Parietal lobe (tissue), 2 donors: Measurements from ENCODE around the gene RPS6KB2. TPM values are rescaled to one million over a fixed set of nuclear protein-coding genes. Genes with fewer than 3 reads are reported as not detected.

ENCODE experiments used
- small RNA-seq: library from RNA; depleted of rRNA; stranded (forward); fragments of <200 nt; gene quantifications from one replicate; pipeline ENCODE3, GENCODE V24; 2014; ENCODE audit warnings: low replicate concordance
- total RNA-seq: library from RNA; depleted of rRNA; stranded (reverse); fragments of >200 nt; gene quantifications from one replicate; pipeline ENCODE4 v1.2.3, GENCODE V29; 2014

RPS6KB2 gene
- total RNA-seq, result 16.0 TPM

DNA sequence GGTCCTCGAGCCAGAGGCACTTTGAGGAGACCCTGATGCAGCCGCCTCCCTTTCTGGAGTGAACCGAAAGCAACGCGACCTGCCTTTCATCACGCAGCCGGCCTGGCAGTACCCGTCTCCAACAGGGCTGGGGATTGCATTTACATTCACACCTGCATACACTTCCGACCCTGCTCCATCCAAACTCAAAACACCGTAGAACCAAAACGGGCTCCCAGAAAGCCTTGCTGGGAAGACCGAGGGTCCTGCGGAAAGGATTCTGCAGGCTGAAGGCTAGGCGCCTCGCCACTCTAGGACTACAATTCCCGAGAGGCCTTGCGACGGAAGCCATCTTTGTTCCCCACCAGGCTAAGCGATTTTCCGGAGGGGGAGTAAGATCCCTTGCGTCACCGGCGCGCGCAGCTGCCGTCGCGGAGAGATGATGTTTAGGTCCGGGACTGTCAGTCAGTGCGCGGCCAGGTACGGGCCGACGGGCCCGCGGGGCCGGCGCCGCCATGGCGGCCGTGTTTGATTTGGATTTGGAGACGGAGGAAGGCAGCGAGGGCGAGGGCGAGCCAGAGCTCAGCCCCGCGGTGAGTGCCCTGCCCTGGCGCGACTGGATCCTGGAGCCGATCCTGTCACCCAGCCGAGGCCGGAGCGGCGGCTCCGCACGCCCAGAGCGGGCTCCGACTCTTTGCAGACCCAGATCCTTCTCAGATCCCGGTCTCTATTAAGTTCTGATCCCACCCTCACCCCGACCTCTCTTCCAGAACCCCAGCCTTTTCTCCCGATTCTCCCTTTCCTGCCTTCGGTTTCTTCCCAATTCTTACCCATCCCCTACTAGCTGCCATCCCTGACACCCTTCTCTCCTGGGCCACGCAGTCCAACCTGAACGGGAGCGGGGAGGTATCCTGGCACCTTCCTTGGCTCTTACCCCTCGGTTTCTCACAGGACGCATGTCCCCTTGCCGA is at the start of gene RPS6KB2:
RPS6KB2 (plus strand) TSS at position 443 of the 950 bp plus-strand sequence; CDS start at position 495, 52 bp downstream.

DNA sequence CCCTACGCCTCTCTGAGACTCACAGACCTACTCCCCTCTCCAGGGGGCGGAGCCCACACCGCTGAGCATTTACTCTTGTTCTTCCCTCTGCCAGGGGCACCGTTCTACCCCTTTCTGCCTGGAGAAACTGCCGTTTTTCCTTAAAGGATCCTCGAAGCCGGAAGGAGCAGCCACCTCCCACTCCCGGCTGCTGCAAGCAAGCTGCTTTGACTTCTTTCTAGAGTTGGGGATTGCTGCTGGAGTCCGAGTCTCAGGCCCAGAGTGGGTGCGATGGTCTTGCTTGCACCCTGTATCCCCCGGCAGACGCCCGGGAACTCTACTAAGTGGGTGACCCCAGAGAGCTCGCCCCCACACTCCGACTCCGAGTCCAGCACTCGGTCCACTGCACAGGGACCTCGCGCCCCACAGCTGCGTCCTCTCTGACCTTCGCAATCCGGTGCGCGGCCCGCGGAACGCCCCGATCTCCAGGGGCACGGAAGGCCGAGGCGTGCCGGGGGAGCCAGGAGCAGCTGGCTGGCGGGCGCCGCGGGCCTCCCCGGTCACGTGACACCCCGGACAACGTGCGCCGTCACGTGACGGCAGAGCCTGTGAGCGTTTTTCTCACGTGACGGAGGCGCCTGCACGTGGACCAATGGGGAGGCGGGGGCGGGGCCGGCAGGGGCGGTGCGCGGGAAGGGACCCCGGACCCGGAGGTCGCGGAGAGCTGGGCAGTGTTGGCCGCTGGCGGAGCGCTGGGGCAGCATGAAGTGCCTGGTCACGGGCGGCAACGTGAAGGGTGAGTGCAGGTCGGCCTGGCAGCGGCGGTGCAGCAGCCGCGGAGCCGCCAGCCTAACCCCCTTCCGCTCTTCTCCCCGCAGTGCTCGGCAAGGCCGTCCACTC is 36.8 kb upstream of the RPS6KB2 start, which contains the start of gene RAD9A:
RAD9A (plus strand) TSS at position 683 of the 879 bp plus-strand sequence; CDS start at position 742, 59 bp downstream.

DNA sequence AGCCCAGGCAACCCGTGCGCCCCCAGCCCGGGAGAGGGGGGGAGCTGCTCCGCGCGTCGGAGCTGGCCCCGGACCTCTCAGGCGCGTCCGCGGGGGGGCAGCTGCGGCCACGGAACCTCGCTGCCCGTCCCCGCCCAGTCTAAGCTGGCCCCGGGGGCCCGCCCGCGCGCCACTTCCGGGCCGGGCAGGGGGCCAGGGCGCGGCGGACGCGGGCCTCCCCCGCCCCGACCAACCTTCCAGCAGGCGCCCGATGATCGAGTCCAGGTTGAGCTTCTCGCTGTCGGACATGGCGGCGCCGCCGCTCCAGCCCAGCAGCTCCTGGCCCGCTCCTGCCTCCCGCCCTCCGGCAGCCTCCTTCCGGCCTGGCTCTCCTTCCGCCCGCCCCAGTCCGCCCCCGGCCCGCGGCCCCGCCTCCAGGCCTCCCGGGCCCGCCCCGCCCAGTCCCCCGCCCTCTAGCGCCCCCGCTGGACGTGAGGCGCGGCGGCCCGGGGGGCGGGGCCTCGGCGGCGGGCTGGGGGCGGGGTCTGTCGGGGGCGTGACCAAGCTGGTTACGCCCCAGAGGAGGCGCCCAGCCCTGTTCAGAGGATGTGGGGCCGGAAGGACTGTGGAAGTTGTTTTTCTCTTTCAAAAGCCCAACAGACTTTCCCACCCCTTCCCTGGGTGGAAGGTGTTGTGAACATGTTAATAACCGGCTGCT is 26.7 kb upstream of the RPS6KB2 start, which contains the start of gene PPP1CA:
PPP1CA (minus strand) TSS at position 364 of the 697 bp plus-strand sequence; CDS start at position 288, 76 bp downstream.

DNA sequence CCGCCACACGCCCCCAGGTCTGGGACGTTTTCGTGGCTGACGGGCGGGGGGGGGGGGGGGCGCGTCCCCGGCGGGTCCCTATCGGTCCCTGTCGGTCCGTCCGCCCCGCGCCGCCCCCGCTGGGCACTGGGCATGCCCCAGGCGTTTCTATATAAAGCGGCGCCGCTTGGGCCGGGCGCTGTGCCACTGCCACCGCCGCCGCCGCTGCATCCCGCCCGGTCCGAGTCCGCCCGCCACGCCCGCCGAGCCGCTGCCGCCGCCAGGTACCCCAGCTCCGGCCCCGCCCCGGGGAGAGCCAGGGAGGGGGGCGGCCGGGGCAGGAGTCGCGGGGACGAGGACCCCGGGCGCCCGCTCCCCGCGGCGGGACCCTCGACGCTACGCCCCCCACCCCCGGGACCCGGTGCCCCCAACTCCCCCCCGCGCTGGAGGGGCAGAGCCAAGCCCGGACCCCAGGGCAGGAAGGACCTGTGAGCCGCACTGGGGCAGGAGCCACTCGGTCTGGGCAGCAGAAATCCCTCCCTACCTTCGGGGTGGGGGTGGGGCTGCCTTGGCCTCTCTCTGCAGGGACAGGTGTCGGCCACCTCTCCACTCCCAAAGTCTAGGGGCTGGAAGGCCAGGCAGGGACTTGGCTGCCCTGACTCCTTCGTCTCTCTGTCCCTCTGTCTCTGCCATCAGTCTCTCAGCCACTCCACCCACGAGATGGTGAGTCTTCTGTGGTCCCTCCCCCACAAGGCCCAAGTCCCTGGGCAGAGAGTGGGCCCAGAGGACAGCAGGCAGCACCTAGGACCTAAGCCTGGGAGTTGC is 12.6 kb upstream of the RPS6KB2 start, which contains the start of gene CARNS1:
CARNS1 (plus strand) TSS at position 178 of the 804 bp plus-strand sequence; CDS start at position 700, 522 bp downstream.

DNA sequence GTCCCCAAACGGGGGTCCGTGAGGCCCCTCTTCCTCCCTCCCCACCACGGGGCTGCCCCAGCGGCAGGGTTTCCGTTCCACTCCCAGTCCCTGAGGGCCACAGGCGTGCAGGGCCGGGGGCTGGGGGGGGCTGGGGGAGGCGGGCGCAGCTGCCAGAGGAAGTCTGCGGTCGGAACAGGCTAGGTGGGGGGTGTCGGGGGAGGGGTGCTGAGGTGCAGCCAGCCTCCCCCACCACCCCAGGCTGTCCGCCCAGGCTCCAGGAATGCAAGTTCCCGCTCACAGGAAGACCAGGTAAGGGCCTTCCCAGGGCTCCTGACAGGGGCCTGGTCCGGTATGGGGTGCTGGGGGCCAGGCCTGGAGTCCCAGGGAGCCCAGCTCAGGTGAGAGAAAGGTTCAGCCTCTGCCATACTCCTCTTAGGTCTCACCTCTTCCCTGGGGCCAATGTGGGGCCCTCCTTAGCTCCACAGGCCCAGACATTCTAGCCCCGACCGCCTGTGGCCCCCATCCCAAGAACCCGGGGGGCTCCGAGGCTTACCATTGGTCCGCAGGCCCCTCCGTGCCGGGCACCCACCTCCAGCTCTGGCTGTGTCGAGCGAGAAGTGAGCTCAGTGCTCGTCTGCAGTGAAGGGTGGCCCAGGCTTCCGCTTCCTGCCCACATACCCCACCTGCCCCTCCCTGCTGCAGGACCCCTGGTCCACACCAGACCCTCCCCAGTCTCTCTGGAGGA is 9.0 kb downstream of the RPS6KB2 start, which contains the start of gene PTPRCAP:
PTPRCAP (minus strand) TSS at position 601 of the 727 bp plus-strand sequence; CDS start at position 538, 63 bp downstream.

DNA sequence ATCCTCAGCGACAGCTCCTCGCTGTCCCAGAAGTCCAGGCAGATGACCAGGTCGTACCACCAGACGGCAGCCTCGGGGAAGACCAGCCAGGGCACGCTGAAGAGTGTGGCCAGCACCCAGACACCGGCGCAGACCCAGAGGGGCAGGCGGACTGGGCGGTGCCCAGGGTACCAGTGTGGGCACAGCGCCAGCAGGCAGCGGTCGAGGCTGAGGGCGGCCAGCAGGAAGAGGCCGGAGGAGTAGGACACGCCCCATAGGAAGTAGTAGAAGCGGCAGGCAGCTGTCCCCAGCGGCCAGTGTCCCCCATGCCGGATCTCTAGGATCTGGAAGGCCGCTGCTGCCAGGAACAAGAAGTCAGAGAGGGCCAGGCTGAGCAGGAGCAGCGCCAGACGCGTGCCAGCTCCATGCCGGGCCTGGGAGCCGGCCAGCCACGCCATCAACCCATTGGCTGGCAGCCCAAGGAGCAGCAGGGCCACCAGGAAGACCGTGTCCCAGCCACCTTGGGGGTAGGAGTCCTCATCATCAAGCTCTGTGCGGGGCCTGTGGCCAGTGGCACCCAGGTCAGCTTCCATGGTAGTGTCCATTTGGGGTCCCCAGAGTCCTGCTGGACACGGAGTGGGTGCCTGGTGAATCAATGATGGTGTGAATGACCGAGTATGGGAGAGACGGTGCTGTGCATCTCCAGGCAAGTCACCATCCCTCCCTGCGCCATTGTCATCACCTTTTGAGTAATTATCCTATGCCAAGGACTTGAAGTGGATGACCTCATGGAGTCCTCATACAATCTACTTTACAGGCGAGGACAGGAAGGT is 24.1 kb downstream of the RPS6KB2 start, which contains the start of gene GPR152:
GPR152 (minus strand) TSS at position 589 of the 812 bp plus-strand sequence; CDS start at position 584, 5 bp downstream.

DNA sequence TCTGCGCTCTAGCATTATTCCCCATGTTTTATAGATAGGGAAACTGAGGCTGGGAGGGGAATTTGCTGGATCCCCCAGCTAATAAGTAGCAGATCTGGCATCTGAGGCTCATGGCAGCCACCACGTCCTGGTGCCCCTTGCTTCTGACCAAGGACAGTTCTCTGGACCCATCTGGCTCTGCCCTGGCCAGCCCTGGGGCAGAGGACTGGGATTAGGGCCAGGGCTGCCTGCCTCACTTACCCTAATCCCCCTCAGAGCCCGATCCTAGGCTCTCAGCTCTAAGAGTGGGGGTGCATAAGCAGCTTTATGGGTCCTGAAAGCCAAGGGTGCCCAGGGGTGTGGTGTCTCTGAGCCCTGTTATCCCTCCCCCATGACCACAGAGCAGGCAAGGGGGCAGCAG is 26.8 kb downstream of the RPS6KB2 start, which contains the start of gene CABP4:
CABP4 (plus strand) TSS at position 301 of the 400 bp plus-strand sequence; CDS start at position 371, 70 bp downstream.

DNA sequence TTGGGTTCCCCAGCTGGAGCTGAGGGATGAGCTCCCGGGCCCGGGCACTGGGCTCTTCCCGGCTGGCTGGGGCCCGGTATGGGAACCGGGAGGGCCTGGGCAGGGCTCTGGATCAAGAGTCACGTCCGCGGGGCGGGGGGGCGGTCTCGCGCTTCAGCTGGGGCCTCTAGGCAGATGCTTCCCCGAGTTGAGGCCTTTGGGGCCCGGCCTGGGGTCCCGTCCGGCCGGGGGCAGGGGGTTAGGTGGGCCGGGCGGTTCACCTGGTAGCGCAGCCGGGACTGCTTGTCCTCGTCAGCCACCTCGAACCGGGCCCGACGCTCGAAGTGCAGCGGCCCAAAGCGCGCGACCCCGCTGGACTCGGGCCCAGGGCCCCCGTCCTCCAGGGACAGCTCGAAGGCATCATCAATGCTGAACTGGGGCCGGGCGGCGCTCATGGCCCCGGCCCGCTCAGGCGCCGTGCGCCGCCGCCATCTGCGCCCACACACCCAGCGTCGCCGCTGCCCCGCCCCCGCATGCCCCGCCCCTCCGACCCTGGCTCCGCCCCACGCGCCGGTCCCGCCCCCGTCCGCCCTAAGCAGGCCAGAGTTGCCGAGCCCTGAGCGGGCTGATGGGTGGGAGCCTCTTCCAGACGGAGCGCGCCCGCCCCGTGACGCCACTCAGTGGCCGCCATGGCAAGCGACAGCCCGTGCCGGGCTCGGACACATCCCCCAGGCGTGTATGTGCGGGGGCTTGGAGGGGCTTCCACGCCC is 40.6 kb downstream of the RPS6KB2 start, which contains the start of gene TMEM134:
TMEM134 (minus strand) TSS at position 493 of the 749 bp plus-strand sequence; CDS start at position 434, 59 bp downstream.

DNA sequence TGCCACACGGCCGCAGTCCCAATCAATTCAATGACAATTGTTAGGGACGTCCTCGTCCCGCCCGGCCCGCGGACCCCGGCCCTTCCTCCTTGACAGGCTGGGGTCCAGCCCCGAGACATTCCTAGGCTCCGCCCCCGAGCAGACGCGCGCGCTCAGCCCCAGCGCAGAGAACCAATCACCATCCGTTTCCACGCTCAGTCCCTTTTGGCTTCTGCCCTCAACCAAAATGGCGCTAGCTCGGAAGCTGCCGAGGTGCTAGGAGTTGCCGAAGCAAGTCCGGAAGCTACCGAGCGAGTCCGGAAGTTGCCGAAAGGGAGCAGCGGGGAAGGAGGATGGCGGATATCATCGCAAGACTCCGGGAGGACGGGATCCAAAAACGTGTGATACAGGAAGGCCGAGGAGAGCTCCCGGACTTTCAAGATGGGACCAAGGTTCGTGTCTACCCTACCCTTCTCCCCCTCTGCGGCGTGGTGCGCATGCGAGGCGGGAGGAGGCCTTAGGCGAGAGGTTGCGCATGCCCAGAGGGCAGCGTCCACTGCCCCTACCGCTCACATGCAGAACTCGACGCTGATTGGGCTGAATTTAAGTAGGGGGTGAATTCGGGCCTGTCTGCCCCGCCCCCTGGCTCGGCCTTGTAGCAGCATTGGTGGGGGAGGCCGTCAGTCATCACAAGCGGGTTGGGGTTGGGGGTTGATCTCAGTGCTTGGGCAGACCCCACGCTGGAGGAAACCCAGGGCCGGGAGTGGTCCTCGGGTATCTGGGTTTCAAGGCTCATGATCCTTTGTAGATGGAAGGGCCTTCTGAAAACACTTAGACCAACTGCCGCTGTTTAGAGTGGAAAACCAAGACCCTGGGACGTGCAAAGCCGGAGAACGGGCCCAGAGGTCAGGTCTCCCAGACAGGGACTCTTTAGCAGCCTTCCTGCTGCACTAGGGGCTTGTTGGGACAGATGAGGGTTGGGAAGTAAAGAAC is 54.8 kb downstream of the RPS6KB2 start, which contains the start of gene AIP:
AIP (plus strand) TSS at position 200 of the 972 bp plus-strand sequence; CDS start at position 333, 133 bp downstream.

Small RNA genes lying within 50 kb of the gene (small RNA-seq; reads per million reads assigned to genes)
- not detected for gene RNU6-1238P

Other genes starting within 250 kb of the RPS6KB2 start
- gene GRK2, start 162.0 kb upstream of the RPS6KB2 start, total RNA-seq, result 50.7 TPM
- gene ANKRD13D, start 139.2 kb upstream of the RPS6KB2 start, total RNA-seq, result 57.9 TPM
- gene SSH3, start 125.0 kb upstream of the RPS6KB2 start, total RNA-seq, result 8.5 TPM
- 5.9 TPM for gene POLD4, start 74.9 kb upstream of the RPS6KB2 start, total RNA-seq
- 0.31 TPM for gene CLCF1, start 54.9 kb upstream of the RPS6KB2 start, total RNA-seq
- gene RAD9A, start 36.5 kb upstream of the RPS6KB2 start, total RNA-seq, result 27.5 TPM
- 57.0 TPM for gene PPP1CA, start 26.6 kb upstream of the RPS6KB2 start, total RNA-seq
- 0.31 TPM for gene TBC1D10C, start 24.4 kb upstream of the RPS6KB2 start, total RNA-seq
- 0.31 TPM for gene CARNS1, start 12.8 kb upstream of the RPS6KB2 start, total RNA-seq
- 0.63 TPM for gene PTPRCAP, start 9.2 kb downstream of the RPS6KB2 start, total RNA-seq
- 24.4 TPM for gene CORO1B, start 15.0 kb downstream of the RPS6KB2 start, total RNA-seq
- not detected for gene GPR152, start 24.2 kb downstream of the RPS6KB2 start, total RNA-seq
- not detected for gene CABP4, start 26.9 kb downstream of the RPS6KB2 start, total RNA-seq
- gene TMEM134, start 40.8 kb downstream of the RPS6KB2 start, total RNA-seq, result 19.7 TPM
- 46.0 TPM for gene AIP, start 54.5 kb downstream of the RPS6KB2 start, total RNA-seq
- gene PITPNM1, start 76.9 kb downstream of the RPS6KB2 start, total RNA-seq, result 39.1 TPM
- 6.6 TPM for gene CDK2AP2, start 79.7 kb downstream of the RPS6KB2 start, total RNA-seq
- not detected for gene CABP2, start 95.0 kb downstream of the RPS6KB2 start, total RNA-seq
- 151 TPM for gene GSTP1, start 155.3 kb downstream of the RPS6KB2 start, total RNA-seq
- 174 TPM for gene NDUFV1, start 178.4 kb downstream of the RPS6KB2 start, total RNA-seq
- gene NUDT8, start 201.4 kb downstream of the RPS6KB2 start, total RNA-seq, result 4.4 TPM
- not detected for gene TBX10, start 211.3 kb downstream of the RPS6KB2 start, total RNA-seq
- not detected for gene ACY3, start 222.2 kb downstream of the RPS6KB2 start, total RNA-seq
- gene ALDH3B2, start 246.1 kb downstream of the RPS6KB2 start, total RNA-seq, result not detected